Measurements from ENCODE around the gene BSG.
"Not testable (repeated sequence)": the region's sequence is repeated elsewhere in the genome, so short reads cannot be mapped to it uniquely, and the experiment has no call there.

The BSG gene

DNA sequence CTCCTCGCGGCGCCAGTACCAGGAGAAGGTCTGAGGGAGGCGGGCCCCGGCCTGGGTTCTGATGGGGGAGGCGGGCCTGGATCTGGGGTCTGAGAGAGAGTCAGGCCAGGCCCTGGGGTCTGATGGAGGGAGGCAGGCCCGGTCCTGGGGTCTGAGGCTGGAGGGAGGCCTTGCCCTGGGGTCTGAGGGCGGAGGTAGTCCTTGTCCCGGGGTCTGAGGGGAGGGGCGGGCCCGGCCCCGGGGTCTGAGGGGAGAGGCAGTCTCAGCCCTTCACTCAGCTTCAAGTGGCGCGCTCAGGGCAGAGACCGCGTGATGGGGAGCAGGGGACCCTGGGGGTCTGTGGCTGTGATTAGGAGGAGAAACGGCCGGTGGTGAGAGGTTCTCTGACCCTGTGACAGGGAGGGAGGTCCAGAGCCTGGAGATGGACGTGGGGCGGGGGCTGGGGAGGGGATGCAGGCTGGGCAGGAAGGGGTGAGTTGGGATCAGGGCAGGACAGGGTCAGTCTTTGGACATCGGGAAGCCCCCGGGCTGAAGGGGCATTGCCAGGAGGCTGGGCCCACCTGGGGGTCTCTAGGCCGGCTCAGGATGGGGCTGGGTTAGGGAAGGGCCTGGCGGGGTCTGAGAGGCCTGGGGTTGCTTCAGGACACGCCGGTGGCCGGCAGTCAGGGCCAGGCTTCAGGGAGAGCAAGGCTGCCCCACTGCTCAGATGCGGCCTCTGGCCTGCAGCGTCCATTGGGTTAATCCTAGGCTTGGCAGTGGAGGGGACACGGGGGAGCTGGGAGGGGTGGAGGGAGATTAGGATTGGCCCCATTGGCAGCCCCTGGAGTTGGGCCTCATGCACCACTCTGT is 36.0 kb downstream of the BSG start:
- DNase-seq, result no peak

- no peak for DNase-seq
These were observed 36.6 kb downstream of the BSG start for GRCh38 chr19:609004-609346.

DNA sequence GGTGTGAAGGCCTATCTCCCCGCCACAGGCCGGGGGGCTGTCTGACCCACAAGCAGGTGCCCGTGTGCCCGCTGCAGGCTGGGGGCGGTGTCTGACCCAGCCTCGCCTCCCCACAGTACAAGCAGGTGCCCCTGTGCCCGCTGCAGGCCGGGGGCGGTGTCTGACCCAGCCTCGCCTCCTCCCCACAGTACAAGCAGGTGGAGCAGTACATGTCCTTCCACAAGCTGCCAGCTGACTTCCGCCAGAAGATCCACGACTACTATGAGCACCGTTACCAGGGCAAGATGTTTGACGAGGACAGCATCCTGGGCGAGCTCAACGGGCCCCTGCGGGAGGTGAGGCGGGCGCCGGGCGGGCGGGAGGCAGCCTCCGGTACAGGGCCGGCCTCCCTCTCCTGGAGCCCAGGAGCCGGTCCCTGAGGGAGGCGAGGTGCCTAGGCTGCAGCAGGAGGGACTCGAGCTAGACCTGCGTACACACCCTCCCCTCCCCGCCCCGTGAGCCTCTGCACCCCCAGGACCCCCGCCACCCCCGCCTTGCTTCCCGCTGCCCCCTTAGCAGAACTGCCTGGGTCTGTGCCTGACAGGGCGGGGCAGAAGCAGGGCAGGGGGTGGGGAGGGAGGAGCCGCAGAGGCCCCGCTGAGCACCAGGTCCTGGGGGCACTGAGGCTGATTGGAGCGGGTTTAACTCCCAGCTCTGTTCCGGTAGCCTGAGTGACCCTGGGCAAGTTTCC is 37.8 kb downstream of the BSG start:
- DNase-seq, result no peak

GRCh38 chr19:610801-611480 is 38.5 kb downstream of the BSG start:
- no peak for DNase-seq

DNA sequence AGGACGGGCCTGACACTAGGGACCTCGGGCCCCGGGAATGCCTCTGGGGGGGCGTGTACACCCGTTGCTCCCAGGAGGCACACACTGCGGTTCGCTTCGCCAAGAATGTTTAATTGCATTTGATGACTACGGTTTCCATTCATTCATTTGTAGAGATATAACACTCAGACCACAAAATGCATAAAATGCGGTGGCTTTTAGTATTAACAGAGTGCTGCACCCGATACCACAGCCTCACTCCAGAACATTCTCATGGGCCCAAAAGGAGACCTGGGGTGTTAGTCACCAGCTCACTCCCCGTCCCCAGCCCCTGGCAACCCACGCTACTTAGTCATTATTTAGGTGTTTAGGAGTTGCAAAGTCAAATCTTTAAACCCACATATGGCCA is 39.1 kb downstream of the BSG start:
- DNase-seq, result no peak

- no peak for DNase-seq
These were observed 40.5 kb downstream of the BSG start for GRCh38 chr19:612941-613340.

GRCh38 chr19:613732-614567 is 41.6 kb downstream of the BSG start:
- no peak for DNase-seq

DNA sequence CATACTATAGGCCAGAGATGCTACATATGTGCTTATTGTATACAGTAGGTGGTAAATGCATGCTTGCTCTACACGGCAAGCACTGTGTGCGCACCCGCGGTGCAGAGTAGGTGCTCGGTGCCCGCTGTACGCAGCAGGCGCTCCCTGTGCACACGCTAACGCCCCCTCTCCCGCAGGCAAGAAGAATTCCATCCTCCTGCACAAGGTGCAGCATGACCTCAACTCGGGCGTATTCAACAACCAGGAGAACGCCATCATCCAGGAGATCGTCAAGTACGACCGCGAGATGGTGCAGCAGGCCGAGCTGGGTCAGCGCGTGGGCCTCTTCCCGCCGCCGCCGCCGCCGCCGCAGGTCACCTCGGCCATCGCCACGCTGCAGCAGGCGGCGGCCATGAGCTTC is 43.2 kb downstream of the BSG start:
- no peak for DNase-seq

- DNase-seq, result no peak
These were observed 43.8 kb downstream of the BSG start for GRCh38 chr19:616062-616700.

GRCh38 chr19:616747-617526 is 44.5 kb downstream of the BSG start:
- DNase-seq, result no peak

GRCh38 chr19:617551-618246 is 45.3 kb downstream of the BSG start:
- DNase-seq, result no peak

GRCh38 chr19:618247-618619 is 45.8 kb downstream of the BSG start:
- DNase-seq, result no peak

GRCh38 chr19:618674-619285 is 46.4 kb downstream of the BSG start:
- no peak for DNase-seq

GRCh38 chr19:619286-620002 is 47.0 kb downstream of the BSG start:
- DNase-seq, result no peak

DNA sequence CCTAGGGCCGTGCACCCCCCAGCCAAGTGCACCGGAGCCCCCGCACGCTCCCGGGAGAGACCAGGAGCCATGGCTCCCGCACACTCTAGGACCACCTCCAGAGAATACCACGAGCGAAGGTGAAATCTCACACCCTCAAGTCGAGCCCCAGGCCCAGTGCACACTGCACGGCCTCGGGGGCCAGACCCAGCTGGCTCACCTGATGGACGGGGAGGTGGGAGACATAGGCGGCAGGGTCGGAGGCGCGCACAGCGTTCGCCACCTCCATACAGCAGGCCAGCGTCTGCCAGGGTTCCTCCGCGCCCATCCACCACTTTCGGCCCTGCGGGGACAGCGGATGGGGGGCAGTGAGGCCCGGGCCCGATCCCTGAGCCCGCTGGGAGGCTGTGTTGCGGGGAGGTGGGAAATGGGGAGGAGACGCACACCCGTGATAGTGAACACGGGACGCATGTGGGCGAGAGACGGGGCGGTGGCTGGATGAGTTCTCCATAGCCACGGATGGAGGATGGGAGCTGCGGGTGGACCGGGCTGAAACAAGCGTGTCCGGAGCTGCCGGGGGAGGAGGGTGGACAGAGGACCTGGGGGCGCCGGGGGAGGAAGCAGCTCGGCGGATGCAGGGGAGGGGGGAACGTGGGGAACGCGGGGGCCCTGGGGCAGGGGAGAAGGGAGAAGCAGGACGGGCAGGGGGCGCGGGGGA is 47.9 kb downstream of the BSG start:
- no peak for DNase-seq

GRCh38 chr19:621191-621590 is 48.8 kb downstream of the BSG start:
- DNase-seq, result not testable (repeated sequence)

- DNase-seq, result no peak
These were observed 49.4 kb downstream of the BSG start for GRCh38 chr19:621819-622218.

DNA sequence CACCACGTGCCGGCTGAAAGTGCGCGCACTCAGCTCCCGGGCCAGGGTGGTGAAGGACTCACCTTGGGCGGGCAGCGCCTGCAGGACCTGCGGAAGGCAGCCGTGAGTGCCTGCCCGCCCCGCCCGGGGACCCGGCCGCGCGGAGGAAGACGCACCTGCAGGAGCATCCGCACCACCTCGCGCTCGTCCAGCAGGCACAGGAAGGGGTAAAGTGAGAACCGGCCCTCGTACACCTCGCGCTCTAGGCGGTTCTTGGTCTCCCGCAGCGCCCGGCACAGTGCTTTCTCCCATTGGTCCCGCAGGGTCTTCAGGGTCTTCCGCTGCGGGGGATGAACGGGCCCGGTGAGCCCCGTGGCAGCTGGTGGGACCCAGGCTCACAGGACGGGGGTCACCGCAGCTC is 50.3 kb downstream of the BSG start:
- no peak for DNase-seq

Data from GOT3 (cell line).